Right forelimb (tissue), 1 donor: ENCODE data around the gene PCCB.
"Not testable (repeated sequence)": the region's sequence is repeated elsewhere in the genome, so short reads cannot be mapped to it uniquely, and the experiment has no call there.

Experiments
- DNase-seq: peaks from one replicate; pipeline ENCODE4 v3.0.0-alpha.2; 2018

The PCCB gene

GRCh38 chr3:136330900-136331299 is 80.8 kb downstream of the PCCB start:
- DNase-seq: no peak

- DNase-seq: no peak
Measured at GRCh38 chr3:136332302-136332701, 82.2 kb downstream of the PCCB start.

- no peak for DNase-seq
Measured at GRCh38 chr3:136332776-136333175, 82.6 kb downstream of the PCCB start.

- no peak for DNase-seq
Measured at GRCh38 chr3:136334209-136334608, 84.1 kb downstream of the PCCB start.

GRCh38 chr3:136334726-136335125 is 84.6 kb downstream of the PCCB start:
- DNase-seq: not testable (repeated sequence)

- DNase-seq: no peak
Measured at GRCh38 chr3:136336329-136337100, 86.4 kb downstream of the PCCB start.

GRCh38 chr3:136343446-136343845 is 93.3 kb downstream of the PCCB start:
- DNase-seq: no peak

- peak; percentile 57 for DNase-seq
Measured at GRCh38 chr3:136343873-136344555, 93.9 kb downstream of the PCCB start.

GRCh38 chr3:136346486-136346885 is 96.3 kb downstream of the PCCB start:
- DNase-seq: no peak

GRCh38 chr3:136350132-136350531 is 100.0 kb downstream of the PCCB start:
- no peak for DNase-seq

GRCh38 chr3:136350557-136350956 is 100.4 kb downstream of the PCCB start:
- DNase-seq: no peak

- DNase-seq: no peak
Measured at GRCh38 chr3:136351351-136351750, 101.2 kb downstream of the PCCB start.

GRCh38 chr3:136351905-136352304 is 101.8 kb downstream of the PCCB start:
- DNase-seq: no peak

GRCh38 chr3:136353461-136353860 is 103.3 kb downstream of the PCCB start:
- no peak for DNase-seq

- DNase-seq: no peak
Measured at GRCh38 chr3:136366289-136366688, 116.1 kb downstream of the PCCB start.

- DNase-seq: not testable (repeated sequence)
Measured at GRCh38 chr3:136375800-136376199, 125.7 kb downstream of the PCCB start.

- no peak for DNase-seq
Measured at GRCh38 chr3:136377508-136377907, 127.4 kb downstream of the PCCB start.

GRCh38 chr3:136378011-136378410 is 127.9 kb downstream of the PCCB start:
- no peak for DNase-seq
